HepG2 (cell line): ENCODE measurements around the gene NUDT3. TPM values are rescaled to one million over a fixed set of nuclear protein-coding genes. Genes with fewer than 3 reads are reported as not detected.
A peak's percentile ranks its signal among the peaks of the same experiment; 100 is the strongest.

ENCODE experiments used
- ATAC-seq: fragments of 200-7000 bp; cut with Tn5 transposase; 3 replicates; pipeline ENCODE4 v1.9.1; 2020; ENCODE audit warnings: mild to moderate bottlenecking, moderate library complexity
- BruUV-seq: library from RNA; stranded (reverse); fragments of 400-500 nt; replicated peaks from 2 replicates; lab custom pipeline; 2021; lab: Mats Ljungman, UMichigan
- CTCF ChIA-PET: fragments of 300-600 bp; formaldehyde crosslinking; extraction: SDS; loops from one replicate; lab custom pipeline; 2021; ENCODE audit warnings: low total read pairs, inconsistent platforms, low intra/inter-chr PET ratio; lab: Yijun Ruan, JAX
- POLR2A ChIA-PET: fragments of 350-600 bp; sonication (Branson Sonifier 250); formaldehyde crosslinking; loops from one replicate; lab custom pipeline; 2020; ENCODE audit warnings: antibody characterized with exemption, inconsistent platforms; lab: Yijun Ruan, JAX
- DNase-seq: peaks from one replicate; pipeline ENCODE4 v3.0.0-alpha.2; 2015; ENCODE audit warnings: low spot score
- FAIRE-seq: peaks from 3 replicates; lab custom pipeline; 2011; peaks lifted over from hg19 to GRCh38; lab: Jason Lieb, UNC
- H2AFZ ChIP-seq: one replicate; pipeline ENCODE4 v1.6.1; 2011; ENCODE audit warnings: low read length, inconsistent platforms
- H3K27ac ChIP-seq: fragments of 300-600 bp; 3 replicates; pipeline ENCODE4 v1.8.0; 2011; ENCODE audit warnings: mixed run types, mild to moderate bottlenecking, mixed read lengths, low read length, inconsistent platforms; ENCODE audit not compliant: insufficient read depth; ENCODE audit errors: extremely low read length
- H3K27me3 ChIP-seq, 2 experiments: fragments of 200-600 bp in 1 of 2; 2 replicates in 1 of 2; 3 replicates in 1 of 2; pipeline versions ENCODE4 v1.6.0 to v1.8.0; 2011; ENCODE audit warnings: low read length in 2 of 2, mild to moderate bottlenecking in 2 of 2, moderate library complexity in 2 of 2, inconsistent platforms in 1 of 2; ENCODE audit not compliant: insufficient read depth in 2 of 2, control insufficient read depth in 1 of 2
- H3K36me3 ChIP-seq, 2 experiments: fragments of 200-600 bp in 1 of 2; replicated peaks in 1 of 2; 2 replicates in 1 of 2; 3 replicates in 1 of 2; pipeline versions ENCODE4 v1.5.1 to v1.8.0; 2011; ENCODE audit warnings: low read length in 2 of 2, inconsistent platforms in 1 of 2; ENCODE audit not compliant: insufficient read depth in 2 of 2, control insufficient read depth in 1 of 2
- H3K4me1 ChIP-seq: 2 replicates; pipeline ENCODE4 v1.5.1; 2012; ENCODE audit warnings: low read length, inconsistent platforms; ENCODE audit not compliant: insufficient read depth
- H3K4me2 ChIP-seq: 2 replicates; pipeline ENCODE4 v1.6.0; 2011; ENCODE audit warnings: low read depth, low read length, inconsistent platforms
- H3K4me3 ChIP-seq, 3 experiments: fragments of 200-600 bp in 1 of 3; sonication (generic), shearing (Covaris generic) in 1 of 3; replicated peaks in 1 of 3; 2 replicates each; pipeline ENCODE4 v1.5.1; 2011 to 2016; ENCODE audit warnings: low read length in 3 of 3, inconsistent platforms in 2 of 3, low read depth in 2 of 3, mild to moderate bottlenecking in 2 of 3, control low read depth in 1 of 3, mixed read lengths in 1 of 3; ENCODE audit not compliant: insufficient read depth in 1 of 3
- H3K79me2 ChIP-seq: one replicate; pipeline ENCODE4 v1.6.1; 2011; ENCODE audit warnings: low read length, inconsistent platforms; ENCODE audit not compliant: insufficient read depth
- H3K9ac ChIP-seq: 2 replicates; pipeline ENCODE4 v1.6.0; 2011; ENCODE audit warnings: mild to moderate bottlenecking, low read depth, low read length, inconsistent platforms; ENCODE audit not compliant: insufficient read depth
- H3K9me3 ChIP-seq: 2 replicates; pipeline ENCODE4 v1.5.1; 2012; ENCODE audit warnings: mild to moderate bottlenecking, low read length
- H4K20me1 ChIP-seq: 2 replicates; pipeline ENCODE4 v1.6.0; 2011; ENCODE audit warnings: inconsistent platforms, mild to moderate bottlenecking, low read length, moderate library complexity; ENCODE audit not compliant: insufficient read depth
- MAFK ChIP-seq, 2 experiments: IDR thresholded peaks in 1 of 2; conservative IDR thresholded peaks in 1 of 2; 2 replicates each; pipeline ENCODE4 v1.6.1; 2011; ENCODE audit warnings: improper control_type of control experiment in 2 of 2, low read length in 2 of 2
- MZF1 ChIP-seq: sonication (generic); formaldehyde crosslinking; IDR thresholded peaks from 2 replicates; pipeline ENCODE4 v1.8.1; 2023; ENCODE audit warnings: mild to moderate bottlenecking, missing genetic modification reagents, borderline replicate concordance
- NFE2L2 ChIP-seq: fragments of 150-350 bp; IDR thresholded peaks from 2 replicates; pipeline ENCODE4 v1.6.1; 2014; ENCODE audit warnings: low read length
- NFYC ChIP-seq: IDR thresholded peaks from 2 replicates; pipeline ENCODE4 v1.6.1; 2016; ENCODE audit warnings: missing genetic modification reagents, missing compliant biosample characterization
- PHF8 ChIP-seq: sonication (generic); formaldehyde crosslinking; IDR thresholded peaks from 2 replicates; pipeline ENCODE4 v1.5.0; 2020; ENCODE audit warnings: missing genetic modification reagents
- SMYD3 ChIP-seq: sonication (generic); formaldehyde crosslinking; IDR thresholded peaks from 2 replicates; pipeline ENCODE4 v1.8.1; 2023; ENCODE audit warnings: mild to moderate bottlenecking, missing genetic modification reagents
- SOX13 ChIP-seq, 3 experiments: fragments of 450-650 bp in 1 of 3; sonication (generic) in 1 of 3; formaldehyde crosslinking in 1 of 3; IDR thresholded peaks in 2 of 3; conservative IDR thresholded peaks in 1 of 3; 2 replicates each; pipeline versions ENCODE4 v1.5.0 to v1.6.1; 2016 to 2020; ENCODE audit warnings: antibody characterized with exemption in 1 of 3, mild to moderate bottlenecking in 1 of 3, missing compliant biosample characterization in 1 of 3, missing genetic modification reagents in 1 of 3, moderate library complexity in 1 of 3
- SOX5 ChIP-seq: IDR thresholded peaks from 2 replicates; pipeline ENCODE4 v1.6.1; 2016; ENCODE audit warnings: borderline replicate concordance
- TCF7L2 ChIP-seq: IDR thresholded peaks from 2 replicates; pipeline ENCODE4 v1.6.1; 2011; ENCODE audit warnings: mild to moderate bottlenecking, low read depth, low read length, moderate library complexity
- YEATS4 ChIP-seq: sonication (generic); formaldehyde crosslinking; IDR thresholded peaks from 2 replicates; pipeline ENCODE4 v1.4.0; 2020; ENCODE audit warnings: missing genetic modification reagents, borderline replicate concordance
- ZKSCAN8 ChIP-seq: IDR thresholded peaks from 2 replicates; pipeline ENCODE4 v1.6.1; 2016; ENCODE audit warnings: borderline replicate concordance, missing genetic modification reagents, missing compliant biosample characterization
- ZSCAN5A ChIP-seq: sonication (generic); formaldehyde crosslinking; IDR thresholded peaks from 2 replicates; pipeline ENCODE4 v1.8.0; 2022; ENCODE audit warnings: mild to moderate bottlenecking, missing genetic modification reagents, borderline replicate concordance
- WGBS: methylation state at CpG from one replicate; pipeline ENCODE4 v1.1.6; 2017; ENCODE audit warnings: low lambda C conversion rate; 5-methylcytosine and 5-hydroxymethylcytosine counted together
- in situ Hi-C: cut with HindIII; loops from 2 replicates; pipeline ENCODE4 v1.10.0; 2017; ENCODE audit warnings: low pct_unique_long_range_greater_than_20kb; ENCODE audit not compliant: extremely low pct_ligation_motif_present
- intact Hi-C: fragments of 100-400 bp; cut with micrococcal nuclease; formaldehyde crosslinking; loops from one replicate; pipeline ENCODE4 v1.10.0; 2022; ENCODE audit not compliant: unreplicated experiment
- polyA plus RNA-seq, 8 experiments: library from polyadenylated mRNA; depleted of rRNA in 3 of 8; stranded (reverse) in 7 of 8; unstranded in 1 of 8; fragments of >200 nt; fragmentation: Illumina TruSeq in 4 of 8; extraction: Trizol in 4 of 8; gene quantifications; 2 replicates each; pipeline versions ENCODE4 v1.2.1 to v1.2.3, GENCODE V29; 2011 to 2016; ENCODE audit warnings: low read depth in 4 of 8, missing spikeins in 1 of 8, mixed read lengths in 1 of 8; ENCODE audit not compliant: insufficient read depth in 1 of 8
- total RNA-seq, 5 experiments: library from RNA; depleted of rRNA; stranded (reverse); fragments of >200 nt; fragmentation: Illumina TruSeq; extraction: Trizol; gene quantifications; 2 replicates each; pipeline ENCODE4 v1.2.3, GENCODE V29; 2016; ENCODE audit warnings: low read depth in 1 of 5
- TF ChIP-seq, protein P1 (sequence below): sonication (generic); formaldehyde crosslinking; IDR thresholded peaks from 2 replicates; pipeline ENCODE4 v1.5.0; 2020; ENCODE audit warnings: missing genetic modification reagents

NUDT3 gene
- total and polyA plus RNA-seq, 2 of the 13 experiments (the other 11 are each of a cell fraction or from before 2014, with no cell fraction given) = 20.2 to 20.6 TPM

DNA sequence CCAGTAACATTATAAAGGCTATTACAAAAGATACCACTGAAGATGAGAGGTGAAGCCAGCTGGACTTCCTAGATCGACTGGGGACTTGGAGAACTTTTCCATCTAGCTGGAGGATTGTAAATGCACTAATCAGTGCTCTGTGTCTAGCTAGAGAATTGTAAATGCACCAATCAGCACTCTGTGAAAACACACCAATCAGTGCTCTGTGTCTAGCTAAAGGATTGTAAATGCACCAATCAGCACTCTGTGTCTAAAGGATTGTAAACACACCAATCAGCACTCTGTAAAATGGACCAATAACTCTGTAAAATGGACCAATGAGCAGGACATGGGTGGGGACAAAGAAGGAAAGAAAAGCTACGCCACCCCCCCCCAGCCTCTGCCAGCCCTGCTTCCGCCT lies 47.0 kb upstream of the NUDT3 start (continued):
- no peak for TF ChIP-seq ZSCAN5A (CRISPR knock-in tag)
- TF ChIP-seq ZKSCAN8 (CRISPR knock-in tag) = no peak
- TF ChIP-seq, protein P1, sequence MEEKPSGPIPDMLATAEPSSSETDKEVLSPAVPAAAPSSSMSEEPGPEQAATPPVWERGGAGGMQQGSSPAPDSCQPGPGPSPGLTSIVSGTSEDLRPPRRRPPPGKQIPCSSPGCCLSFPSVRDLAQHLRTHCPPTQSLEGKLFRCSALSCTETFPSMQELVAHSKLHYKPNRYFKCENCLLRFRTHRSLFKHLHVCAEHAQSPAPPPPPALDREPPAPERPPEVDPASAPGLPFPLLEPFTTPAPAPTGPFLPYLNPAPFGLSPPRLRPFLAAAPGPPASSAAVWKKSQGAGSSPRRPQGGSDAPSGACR (CRISPR knock-in tag) = no peak
- no peak for TF ChIP-seq PHF8 (CRISPR knock-in tag)
- no peak for TF ChIP-seq TCF7L2
- TF ChIP-seq, all 625 proteins: peak for 2

DNA sequence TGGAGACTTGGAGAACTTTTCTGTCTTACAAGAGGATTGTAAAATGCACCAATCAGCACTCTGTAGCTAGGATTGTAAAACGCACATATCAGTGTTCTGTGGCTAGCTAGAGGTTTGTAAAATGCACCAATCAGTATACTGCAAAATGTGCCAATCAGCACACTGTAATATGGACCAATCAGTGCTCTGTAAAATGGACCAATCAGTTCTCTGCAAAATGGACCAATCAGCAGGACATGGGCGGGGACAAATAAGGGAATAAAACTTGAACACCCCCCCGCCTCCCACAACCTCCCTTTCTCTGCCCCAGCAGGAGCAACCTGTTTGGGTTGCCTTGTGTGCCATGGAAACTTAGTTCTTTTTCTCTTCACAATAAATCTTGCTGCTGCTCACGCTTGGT lies 46.2 kb upstream of the NUDT3 start:
- 25% methylated on average over 4 of the region's 4 CpGs for WGBS
- TF ChIP-seq NFE2L2 = no peak
- TF ChIP-seq MAFK (conservative IDR thresholded peaks at IDR 0.05 in 1 of 2, IDR thresholded peaks at IDR 0.05 in 1 of 2; ENCODE audit: low read length in 2 of 2) = peak in 1 of 2 experiments; percentile 13; a peak in 1 of 4 replicates
- no peak for TF ChIP-seq MZF1 (CRISPR knock-in tag)
- no peak for TF ChIP-seq YEATS4
- TF ChIP-seq SOX13 (IDR thresholded peaks at IDR 0.05) = no peak
- TF ChIP-seq SOX13 (CRISPR knock-in tag; conservative IDR thresholded peaks at IDR 0.05 in 1 of 2, IDR thresholded peaks at IDR 0.05 in 1 of 2) = no peak
- no peak for TF ChIP-seq SOX5
- TF ChIP-seq SMYD3 (CRISPR knock-in tag) = no peak
- 0 out of 2 replicates have a peak, but pooled peaks have one; percentile 26 for TF ChIP-seq NFYC (CRISPR knock-in tag)
- TF ChIP-seq, all 625 proteins: peak for 2
- FAIRE-seq = no peak
- no peak overlapping the region for H3K4me2 ChIP-seq
- H3K9ac ChIP-seq = no peak overlapping the region
- ChIA-PET POLR2A (interaction anchor here (1.7 kb wide), 1 partner anchor 12 kb away, joined by 7 read pairs; the partner anchor contains the start of gene RPS10), CTCF (no interaction called here)
- H3K36me3 ChIP-seq = no peaks in the 10 kb centered on the region
- H3K27ac ChIP-seq = no peak overlapping the region
- in situ Hi-C loops (no loop called here), intact Hi-C loops (no loop called here)
- DNase-seq = no peak
- no peaks in the 10 kb centered on the region for H3K79me2 ChIP-seq
- H4K20me1 ChIP-seq = no peaks in the 10 kb centered on the region
- no peaks in the 10 kb centered on the region for H3K9me3 ChIP-seq
- no peaks in the 10 kb centered on the region; a peak in 1 of 5 replicates for H3K27me3 ChIP-seq
- BruUV-seq = no TSS peak
- no peak overlapping the region for H2AFZ ChIP-seq
- H3K4me3 ChIP-seq = no peak overlapping the region
- no peaks in the 10 kb centered on the region for H3K4me1 ChIP-seq
- no peak for ATAC-seq
